Activated T-helper 2 cell treated with anti-CD3 and anti-CD28 coated beads, Interferon-gamma antibody, Interleukin-2, Interleukin-4, amounts not matched to agents 10 μg/mL and 5 μg/mL and 100 μg/mL, durations not matched to agents 14 hours and 24 hours and 36 hours (primary cell): ENCODE results near the gene C9orf78. TPM values are rescaled to one million over a fixed set of nuclear protein-coding genes. Genes with fewer than 3 reads are reported as not detected.

Experiments
- DNase-seq: peaks from one replicate; pipeline ENCODE4 v3.0.0; 2021; ENCODE audit warnings: low spot score
- H3K27ac Mint-ChIP-seq: one replicate; pipeline ENCODE4 v1.8.0; 2021; ENCODE audit warnings: mixed read lengths
- H3K27me3 Mint-ChIP-seq: one replicate; pipeline ENCODE4 v1.8.0; 2021; ENCODE audit warnings: low read depth, mixed read lengths
- H3K36me3 Mint-ChIP-seq: one replicate; pipeline ENCODE4 v1.8.0; 2021; ENCODE audit warnings: low read depth, mixed read lengths
- H3K4me1 Mint-ChIP-seq: one replicate; pipeline ENCODE4 v1.8.0; 2021; ENCODE audit warnings: low read depth, mixed read lengths
- H3K4me3 Mint-ChIP-seq: one replicate; pipeline ENCODE4 v1.8.0; 2021; ENCODE audit warnings: low read depth, mild to moderate bottlenecking, moderate library complexity, mixed read lengths
- H3K9me3 Mint-ChIP-seq: one replicate; pipeline ENCODE4 v1.8.0; 2021; ENCODE audit warnings: mixed read lengths
- intact Hi-C: fragments of 100-400 bp; cut with micrococcal nuclease; formaldehyde crosslinking; loops from one replicate; pipeline ENCODE4 v1.15.1; 2023
- total RNA-seq: library from RNA; stranded (reverse); gene quantifications from 2 replicates; pipeline ENCODE4 v1.2.3, GENCODE V29; 2022

Gene C9orf78
- total RNA-seq, 1 donor from 2014 or later, result 59.6 TPM

DNA sequence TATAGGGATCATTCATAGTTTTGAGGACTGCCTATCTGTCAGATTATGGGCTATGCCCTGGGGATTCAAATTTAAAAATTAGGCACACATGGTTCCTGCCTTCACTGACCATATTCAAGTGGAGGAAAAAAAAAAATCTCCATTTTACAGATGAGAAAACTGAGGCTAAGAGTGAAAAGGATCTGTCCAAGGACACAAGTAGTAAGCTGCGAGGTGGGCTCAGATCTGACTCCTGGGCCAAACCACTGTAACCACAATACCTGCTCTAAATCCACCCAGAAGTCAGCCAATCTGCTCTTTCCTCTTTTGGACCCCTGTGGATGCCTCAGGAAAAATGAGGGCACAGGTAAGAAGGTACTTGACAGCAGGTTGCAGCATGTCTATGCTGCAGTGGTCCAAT is 8.3 kb downstream of the C9orf78 start:
- Mint-ChIP-seq H3K27me3 (no peaks in the 10 kb centered on the region), H3K27ac (no peak overlapping the region), H3K4me3 (no peak overlapping the region), H3K9me3 (no peaks in the 10 kb centered on the region), H3K36me3 (peaks cover 57% of the 10 kb centered on the region), H3K4me1 (peaks cover 9% of the 10 kb centered on the region)
- intact Hi-C loops, result loop anchor here (5.0 kb wide), 1 partner anchor 36 kb away; no protein-coding TSS in a partner anchor
- DNase-seq, result no peak

- H3K27me3 Mint-ChIP-seq, result no peaks in the 10 kb centered on the region
- no peak overlapping the region for H3K27ac Mint-ChIP-seq
- H3K4me1 Mint-ChIP-seq, result peaks cover 9% of the 10 kb centered on the region
- no peaks in the 10 kb centered on the region for H3K9me3 Mint-ChIP-seq
- no peak overlapping the region for H3K4me3 Mint-ChIP-seq
- peaks cover 58% of the 10 kb centered on the region for H3K36me3 Mint-ChIP-seq
- intact Hi-C loops, result loop anchor here (5.0 kb wide), 1 partner anchor 36 kb away; no protein-coding TSS in a partner anchor
- no peak for DNase-seq
Observed at GRCh38 chr9:129826344-129826743, 8.7 kb downstream of the C9orf78 start.

- intact Hi-C loops, result loop anchor here (1.0 kb wide), 2 partner anchors 11 to 21 kb away; partner anchors contain the start of genes C9orf78, TOR1B and USP20
- peak within 1 kb of the TSS; percentile 83 for H3K4me3 Mint-ChIP-seq
- H3K36me3 Mint-ChIP-seq, result peaks cover 44% of the 10 kb centered on the region
- no peaks in the 10 kb centered on the region for H3K9me3 Mint-ChIP-seq
- peak; percentile 91 for DNase-seq
- peaks cover 9% of the 10 kb centered on the region for H3K4me1 Mint-ChIP-seq
- H3K27ac Mint-ChIP-seq, result peak within 1 kb of the TSS; percentile 57
- H3K27me3 Mint-ChIP-seq, result no peaks in the 10 kb centered on the region
Observed at GRCh38 chr9:129823935-129824601, 11.0 kb downstream of the C9orf78 start, which contains the start of gene TOR1A. Gene TOR1A (minus strand): TSS chr9:129824136. CDS start chr9:129824085, 51 bp downstream.

DNA sequence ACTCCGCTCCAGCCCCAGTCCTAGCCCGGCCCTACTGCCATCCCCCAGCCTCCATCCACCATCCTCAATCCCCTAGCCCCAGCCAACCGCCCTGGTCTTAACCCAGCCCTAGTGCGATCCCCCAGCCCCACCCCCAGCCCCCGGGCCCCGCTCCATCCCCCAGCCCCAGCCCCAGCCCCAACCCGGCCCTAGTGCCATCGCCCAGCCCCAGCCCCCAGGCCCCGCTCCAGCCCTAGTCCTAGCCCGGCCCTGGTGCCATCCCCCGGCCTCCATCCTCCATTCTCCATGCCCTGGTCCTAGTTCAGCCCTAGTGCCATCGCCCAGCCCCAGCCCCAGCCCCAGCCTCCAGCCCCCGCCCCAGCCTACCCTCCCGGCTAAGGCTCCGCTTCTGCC is 11.5 kb downstream of the C9orf78 start:
- peaks cover 44% of the 10 kb centered on the region for H3K36me3 Mint-ChIP-seq
- no peaks in the 10 kb centered on the region for H3K27me3 Mint-ChIP-seq
- no peaks in the 10 kb centered on the region for H3K9me3 Mint-ChIP-seq
- H3K27ac Mint-ChIP-seq, result peak overlapping the region; percentile 57
- intact Hi-C loops, result loop anchor here (1.0 kb wide), 1 partner anchor 20 kb away; the partner anchor contains the start of gene TOR1B
- H3K4me1 Mint-ChIP-seq, result peaks cover 9% of the 10 kb centered on the region
- H3K4me3 Mint-ChIP-seq, result peak overlapping the region; percentile 83
- DNase-seq, result no peak

DNA sequence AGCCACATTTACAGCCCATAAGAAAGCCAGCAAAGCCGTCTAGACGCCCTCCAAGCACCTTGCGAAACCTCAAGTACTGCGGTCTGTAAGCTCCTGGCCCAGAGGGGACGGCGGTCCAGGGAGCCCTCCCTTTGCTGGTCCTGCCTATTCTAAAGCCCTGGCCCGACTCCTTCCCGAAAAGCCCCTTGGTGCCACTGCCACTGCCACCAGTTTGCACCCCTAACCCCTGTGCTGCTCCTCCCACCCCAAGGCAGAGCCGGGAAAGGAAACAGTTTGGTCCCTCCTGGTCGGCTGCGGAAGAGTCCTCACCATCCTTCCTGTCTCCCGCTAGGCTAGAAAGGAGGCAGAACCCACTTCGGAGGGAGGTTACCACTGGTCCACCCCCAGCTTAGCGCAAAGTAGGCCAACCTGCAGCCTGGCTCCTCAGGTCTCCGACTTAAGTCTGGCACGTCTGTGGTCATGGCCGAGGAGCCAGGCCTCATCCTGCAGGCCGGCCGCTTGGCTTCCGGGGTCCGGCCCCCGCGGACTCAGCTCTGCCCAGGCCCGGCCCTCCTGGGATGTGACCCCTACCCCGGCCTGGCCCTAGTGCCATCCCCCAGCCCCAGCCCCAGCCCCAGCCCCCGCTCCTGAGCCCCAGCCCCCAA is 12.1 kb downstream of the C9orf78 start:
- intact Hi-C loops, result loop anchor here (1.0 kb wide), 1 partner anchor 20 kb away; the partner anchor contains the start of gene TOR1B
- H3K36me3 Mint-ChIP-seq, result peaks cover 45% of the 10 kb centered on the region
- H3K27ac Mint-ChIP-seq, result peak overlapping the region; percentile 57
- no peaks in the 10 kb centered on the region for H3K27me3 Mint-ChIP-seq
- H3K4me1 Mint-ChIP-seq, result peaks cover 9% of the 10 kb centered on the region
- H3K4me3 Mint-ChIP-seq, result peak overlapping the region; percentile 83
- no peaks in the 10 kb centered on the region for H3K9me3 Mint-ChIP-seq
- DNase-seq, result no peak

DNA sequence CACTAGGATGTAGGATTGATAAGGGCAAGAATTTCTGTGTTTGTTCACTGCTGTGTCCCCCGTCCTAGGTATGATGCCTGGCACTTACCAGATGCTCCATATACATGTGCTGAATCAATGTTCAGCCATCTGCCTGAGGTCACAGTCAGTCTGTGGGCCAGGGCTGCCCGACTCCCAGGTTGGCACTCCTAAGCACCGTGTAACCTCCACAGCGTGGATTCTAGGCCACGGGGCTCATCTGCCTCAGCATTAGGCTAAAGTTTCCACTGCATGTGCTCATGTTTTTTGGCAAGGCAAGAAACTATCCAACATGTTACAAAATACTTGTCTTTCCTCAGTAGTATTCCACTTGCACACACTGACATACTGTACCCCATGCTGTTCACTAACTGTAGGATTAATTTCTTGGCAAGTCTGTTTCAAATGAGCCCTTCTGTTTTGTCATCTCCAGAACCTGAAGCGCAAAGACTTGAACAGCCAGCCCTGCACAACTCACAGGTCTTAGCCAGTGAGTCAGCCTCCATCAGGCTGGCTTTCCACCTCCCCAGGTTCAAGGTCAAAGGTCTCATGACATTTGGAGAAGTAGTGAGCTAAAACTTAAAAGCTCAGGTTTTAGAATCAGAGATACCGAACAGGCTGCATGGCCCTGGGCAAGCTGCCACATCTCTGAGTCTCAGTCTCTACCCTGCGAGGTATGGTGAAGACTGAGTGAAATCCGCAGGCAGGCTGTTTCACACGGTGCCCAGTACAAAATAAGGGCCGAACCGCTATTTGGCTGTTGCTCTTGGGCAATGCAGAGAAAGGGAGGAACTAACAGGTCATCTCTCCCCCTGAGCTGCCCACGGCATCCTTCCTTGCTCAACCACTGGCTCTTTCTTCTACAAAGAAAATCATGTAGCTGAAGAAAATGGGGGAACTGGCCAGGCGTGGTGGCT is 18.3 kb downstream of the C9orf78 start:
- intact Hi-C loops, result no loop called here
- Mint-ChIP-seq H3K36me3 (peaks cover 66% of the 10 kb centered on the region), H3K27me3 (no peaks in the 10 kb centered on the region), H3K9me3 (no peaks in the 10 kb centered on the region), H3K27ac (no peak overlapping the region), H3K4me3 (no peak overlapping the region), H3K4me1 (peaks cover 3% of the 10 kb centered on the region)
- DNase-seq, result no peak

DNA sequence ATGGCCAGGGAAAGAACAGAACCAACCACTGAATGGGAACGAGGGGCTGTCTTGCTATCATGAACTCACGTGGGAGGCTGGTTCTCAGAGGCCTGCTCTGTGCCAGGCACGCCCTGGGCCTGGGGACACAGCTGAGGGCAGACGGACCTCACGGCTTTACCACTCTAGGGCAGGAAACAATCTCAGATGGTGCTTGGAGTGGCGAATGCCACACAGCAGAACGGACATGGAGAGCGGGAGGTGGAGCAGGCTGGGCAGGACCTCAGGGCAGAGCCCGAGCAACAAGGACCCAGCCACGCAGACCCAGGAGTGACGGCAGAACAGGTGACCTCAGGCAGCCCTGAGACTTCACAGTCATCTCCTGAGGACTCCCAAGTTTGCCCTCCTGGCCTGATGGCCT is 19.8 kb downstream of the C9orf78 start:
- intact Hi-C loops, result no loop called here
- no peak overlapping the region for H3K27ac Mint-ChIP-seq
- no peaks in the 10 kb centered on the region for H3K27me3 Mint-ChIP-seq
- H3K4me3 Mint-ChIP-seq, result no peak overlapping the region
- no peak for DNase-seq
- peaks cover 3% of the 10 kb centered on the region for H3K4me1 Mint-ChIP-seq
- no peaks in the 10 kb centered on the region for H3K9me3 Mint-ChIP-seq
- peaks cover 67% of the 10 kb centered on the region for H3K36me3 Mint-ChIP-seq

- H3K27ac Mint-ChIP-seq, result no peak overlapping the region
- intact Hi-C loops, result no loop called here
- no peak overlapping the region for H3K4me3 Mint-ChIP-seq
- DNase-seq, result no peak
- peaks cover 3% of the 10 kb centered on the region for H3K4me1 Mint-ChIP-seq
- H3K36me3 Mint-ChIP-seq, result peaks cover 74% of the 10 kb centered on the region
- no peaks in the 10 kb centered on the region for H3K27me3 Mint-ChIP-seq
- no peaks in the 10 kb centered on the region for H3K9me3 Mint-ChIP-seq
Observed at GRCh38 chr9:129814432-129815223, 20.4 kb downstream of the C9orf78 start.

GRCh38 chr9:129813661-129814060 is 21.4 kb downstream of the C9orf78 start:
- intact Hi-C loops, result no loop called here
- DNase-seq, result no peak

GRCh38 chr9:129812385-129812784 is 22.7 kb downstream of the C9orf78 start:
- Mint-ChIP-seq H3K36me3 (peaks cover 76% of the 10 kb centered on the region), H3K4me1 (peaks cover 3% of the 10 kb centered on the region), H3K27ac (no peak overlapping the region), H3K4me3 (no peak overlapping the region), H3K9me3 (no peaks in the 10 kb centered on the region), H3K27me3 (no peaks in the 10 kb centered on the region)
- intact Hi-C loops, result no loop called here
- no peak for DNase-seq

More at GRCh38 chr9:129813661-129814060, 21.4 kb downstream of the C9orf78 start:
- Mint-ChIP-seq H3K9me3 (no peaks in the 10 kb centered on the region), H3K27me3 (no peaks in the 10 kb centered on the region), H3K4me3 (no peak overlapping the region), H3K36me3 (peaks cover 78% of the 10 kb centered on the region), H3K4me1 (peaks cover 3% of the 10 kb centered on the region), H3K27ac (no peak overlapping the region)

- intact Hi-C loops, result no loop called here
- peaks cover 76% of the 10 kb centered on the region for H3K36me3 Mint-ChIP-seq
- DNase-seq, result no peak
Observed at GRCh38 chr9:129811967-129812363, 23.1 kb downstream of the C9orf78 start.

DNA sequence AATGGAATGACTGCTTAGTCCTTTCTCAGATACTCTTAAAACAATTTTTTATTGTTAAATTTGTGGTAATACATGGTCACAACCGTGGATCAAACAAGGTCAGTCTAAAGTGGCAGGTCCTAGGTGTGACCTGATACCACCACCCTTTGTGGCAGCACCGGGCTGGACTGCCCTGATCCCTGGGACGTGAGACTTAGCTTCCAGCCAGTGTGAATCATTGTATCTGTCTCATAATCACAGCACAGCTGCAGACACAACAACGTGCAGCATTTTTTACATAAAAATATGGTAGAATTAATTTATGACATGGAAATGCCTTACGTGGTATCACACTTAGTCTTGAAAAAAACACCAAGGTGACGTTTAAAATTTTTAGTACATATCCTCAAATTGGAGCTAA is 24.3 kb downstream of the C9orf78 start:
- Mint-ChIP-seq H3K4me3 (no peak overlapping the region), H3K4me1 (peaks cover 13% of the 10 kb centered on the region), H3K27ac (no peak overlapping the region), H3K9me3 (no peaks in the 10 kb centered on the region), H3K36me3 (peaks cover 76% of the 10 kb centered on the region), H3K27me3 (no peaks in the 10 kb centered on the region)
- intact Hi-C loops, result no loop called here
- DNase-seq, result no peak

More at GRCh38 chr9:129811967-129812363, 23.1 kb downstream of the C9orf78 start:
- no peaks in the 10 kb centered on the region for H3K9me3 Mint-ChIP-seq
- H3K4me3 Mint-ChIP-seq, result no peak overlapping the region
- H3K27me3 Mint-ChIP-seq, result no peaks in the 10 kb centered on the region
- peaks cover 5% of the 10 kb centered on the region for H3K4me1 Mint-ChIP-seq
- H3K27ac Mint-ChIP-seq, result peak overlapping the region; percentile 21
